ENCODE data around the gene SHC2.

Gene SHC2

DNA sequence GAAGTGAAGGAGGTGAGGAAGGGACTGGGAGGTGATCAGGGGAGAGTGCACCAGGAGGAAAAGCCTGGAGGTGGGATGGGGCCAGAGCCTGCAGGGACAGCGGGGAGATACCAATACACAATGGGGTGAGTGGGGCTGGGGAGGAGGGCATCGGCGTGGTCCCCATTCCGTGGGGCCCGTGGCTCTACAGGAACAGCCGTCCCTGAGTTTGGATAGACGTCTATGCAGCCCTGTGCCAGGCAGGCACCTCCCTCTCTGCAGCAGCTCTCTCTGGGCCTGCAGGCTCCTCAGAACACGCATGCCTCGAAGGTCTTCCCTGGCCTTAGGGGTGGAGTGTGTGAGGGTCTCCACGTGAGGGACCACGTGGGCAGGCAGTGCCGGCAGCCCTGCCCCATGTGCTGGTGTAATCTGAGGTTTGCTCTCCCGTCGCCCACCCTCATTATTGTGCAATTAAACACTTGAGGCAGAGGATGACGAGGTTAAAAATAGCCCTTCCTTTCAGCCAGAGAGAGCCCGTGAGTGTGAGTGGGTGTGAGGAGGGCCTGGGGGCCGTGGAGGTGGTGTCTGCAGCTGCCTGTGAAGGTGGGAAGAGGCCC lies 68.4 kb downstream of the SHC2 start:
- no peak for DNase-seq (ENCODE audit: low read depth)
- TF ChIP-seq, protein P1, sequence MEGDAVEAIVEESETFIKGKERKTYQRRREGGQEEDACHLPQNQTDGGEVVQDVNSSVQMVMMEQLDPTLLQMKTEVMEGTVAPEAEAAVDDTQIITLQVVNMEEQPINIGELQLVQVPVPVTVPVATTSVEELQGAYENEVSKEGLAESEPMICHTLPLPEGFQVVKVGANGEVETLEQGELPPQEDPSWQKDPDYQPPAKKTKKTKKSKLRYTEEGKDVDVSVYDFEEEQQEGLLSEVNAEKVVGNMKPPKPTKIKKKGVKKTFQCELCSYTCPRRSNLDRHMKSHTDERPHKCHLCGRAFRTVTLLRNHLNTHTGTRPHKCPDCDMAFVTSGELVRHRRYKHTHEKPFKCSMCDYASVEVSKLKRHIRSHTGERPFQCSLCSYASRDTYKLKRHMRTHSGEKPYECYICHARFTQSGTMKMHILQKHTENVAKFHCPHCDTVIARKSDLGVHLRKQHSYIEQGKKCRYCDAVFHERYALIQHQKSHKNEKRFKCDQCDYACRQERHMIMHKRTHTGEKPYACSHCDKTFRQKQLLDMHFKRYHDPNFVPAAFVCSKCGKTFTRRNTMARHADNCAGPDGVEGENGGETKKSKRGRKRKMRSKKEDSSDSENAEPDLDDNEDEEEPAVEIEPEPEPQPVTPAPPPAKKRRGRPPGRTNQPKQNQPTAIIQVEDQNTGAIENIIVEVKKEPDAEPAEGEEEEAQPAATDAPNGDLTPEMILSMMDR (IDR thresholded peaks at IDR 0.05; ENCODE audit: insufficient read depth, low read depth, low read length, missing control alignments) = no peak
- H3K4me3 ChIP-seq (ENCODE audit: low read depth, low read length) = no peak overlapping the region

DNA sequence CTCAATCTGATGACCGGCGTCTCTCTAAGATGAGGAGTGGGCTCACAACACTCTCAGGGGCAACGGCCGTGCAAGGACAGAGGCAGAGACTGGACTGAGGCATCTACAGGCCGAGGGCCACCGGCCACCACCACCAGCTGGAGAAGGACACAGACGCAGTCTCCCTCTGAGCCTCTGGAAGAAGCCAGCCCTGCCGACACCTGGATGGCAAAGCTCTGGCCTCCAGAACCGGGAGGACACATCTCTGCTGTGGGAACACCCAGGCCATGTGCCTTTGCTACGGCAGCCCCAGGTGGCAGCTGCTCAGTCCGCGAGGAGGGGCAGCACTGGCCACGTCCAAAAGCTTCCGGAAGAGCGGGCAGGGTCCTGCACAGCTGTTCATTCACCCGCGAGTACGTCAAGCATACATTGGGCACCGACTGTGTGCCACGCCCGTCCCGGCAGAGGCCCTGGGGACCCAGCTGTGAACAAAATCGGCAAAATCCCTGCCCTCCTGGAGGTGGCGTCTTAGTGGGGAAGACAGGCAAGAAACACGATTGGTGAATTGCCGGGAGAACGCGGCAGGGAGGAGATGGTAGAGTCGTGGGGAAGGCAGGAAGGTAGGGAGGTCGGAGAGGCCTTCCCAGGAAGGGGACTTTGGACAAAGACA lies 69.0 kb downstream of the SHC2 start:
- TF ChIP-seq, protein P1 (IDR thresholded peaks at IDR 0.05; ENCODE audit: insufficient read depth, low read depth, low read length, missing control alignments) = no peak
- DNase-seq (ENCODE audit: low read depth) = no peak
- H3K4me3 ChIP-seq (ENCODE audit: low read depth, low read length) = no peak overlapping the region

DNA sequence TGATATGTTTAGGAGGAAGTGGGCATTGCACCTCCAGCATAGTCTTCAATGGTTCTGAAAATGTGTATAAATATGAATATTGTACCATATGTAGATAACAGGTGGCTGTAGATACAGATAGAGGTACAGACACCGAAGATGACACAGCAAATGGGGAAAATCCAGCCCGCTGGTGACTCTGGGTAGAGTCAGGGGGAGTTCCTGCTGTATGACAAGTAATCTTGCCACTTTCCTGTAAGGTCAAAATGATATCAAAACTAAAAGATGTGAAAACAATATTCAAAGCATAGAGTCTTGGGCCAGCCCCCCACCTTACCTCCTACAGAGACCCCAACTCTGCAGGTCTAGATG lies 69.7 kb downstream of the SHC2 start:
- no peak overlapping the region for H3K4me3 ChIP-seq (ENCODE audit: low read depth, low read length)
- DNase-seq (ENCODE audit: low read depth) = no peak
- TF ChIP-seq, protein P1 (IDR thresholded peaks at IDR 0.05; ENCODE audit: insufficient read depth, low read depth, low read length, missing control alignments) = no peak

DNA sequence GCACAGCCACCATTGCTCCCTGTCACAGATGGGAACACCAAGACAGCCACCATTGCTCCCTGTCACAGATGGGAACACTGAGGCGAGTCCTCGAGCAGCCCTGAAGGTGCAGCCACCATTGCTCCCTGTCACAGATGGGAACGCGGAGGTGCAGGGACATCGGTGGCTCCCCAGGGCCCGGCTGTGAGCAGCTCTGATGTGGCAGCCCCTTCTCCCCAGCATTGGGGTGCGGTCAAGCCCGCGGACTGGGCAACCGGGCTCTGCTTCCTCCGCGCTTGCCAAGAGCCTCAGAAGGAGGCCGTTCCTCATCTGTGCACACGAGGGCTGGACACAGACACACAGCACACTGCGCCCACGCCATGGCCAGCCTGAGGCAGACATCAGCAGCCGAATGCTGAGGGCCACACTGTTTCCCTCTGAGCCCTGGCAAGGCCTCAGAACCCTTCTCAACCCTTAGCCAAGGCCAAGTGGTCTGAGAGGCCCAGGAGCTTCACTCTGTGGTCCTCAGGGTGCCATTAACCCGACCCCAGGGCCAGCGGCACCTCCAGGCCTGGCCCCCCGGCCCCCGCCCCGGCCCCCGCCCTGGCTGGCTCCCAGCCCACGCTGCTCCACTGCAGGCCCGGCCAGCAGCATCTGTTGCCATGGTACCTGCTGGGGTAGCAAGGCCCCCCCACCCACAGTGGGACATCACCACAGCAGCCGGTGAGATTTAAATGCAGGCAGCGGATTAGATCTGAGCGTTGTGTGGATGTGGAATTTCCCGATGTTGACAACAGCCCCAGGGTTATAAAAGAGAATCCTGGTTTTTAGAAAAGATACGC lies 70.2 kb downstream of the SHC2 start:
- no peak for DNase-seq (ENCODE audit: low read depth)

DNA sequence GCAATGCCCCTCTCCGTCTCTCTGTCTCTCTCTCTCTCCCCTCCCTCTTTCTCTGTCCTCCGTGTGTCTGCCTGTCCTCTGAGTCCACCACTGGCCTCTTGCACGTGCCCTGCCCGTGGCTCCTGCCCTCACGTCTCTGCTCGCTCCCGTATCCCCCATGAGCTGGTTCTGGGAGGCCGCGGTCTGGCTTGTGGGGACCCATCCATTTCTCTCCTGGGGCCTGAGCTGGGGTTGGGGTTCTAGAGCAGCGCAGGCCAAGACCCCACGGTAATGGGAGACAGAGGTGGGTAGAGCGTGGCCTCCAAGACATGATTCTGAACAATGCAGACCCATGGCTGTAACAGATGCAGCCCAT lies 70.9 kb downstream of the SHC2 start:
- TF ChIP-seq, protein P1 (IDR thresholded peaks at IDR 0.05; ENCODE audit: insufficient read depth, low read depth, low read length, missing control alignments) = no peak
- DNase-seq (ENCODE audit: low read depth) = no peak

More for the DNA sequence above, 70.2 kb downstream of the SHC2 start:
- TF ChIP-seq, protein P1 (IDR thresholded peaks at IDR 0.05; ENCODE audit: insufficient read depth, low read depth, low read length, missing control alignments) = no peak
- H3K4me3 ChIP-seq (ENCODE audit: low read depth, low read length) = no peak overlapping the region

DNA sequence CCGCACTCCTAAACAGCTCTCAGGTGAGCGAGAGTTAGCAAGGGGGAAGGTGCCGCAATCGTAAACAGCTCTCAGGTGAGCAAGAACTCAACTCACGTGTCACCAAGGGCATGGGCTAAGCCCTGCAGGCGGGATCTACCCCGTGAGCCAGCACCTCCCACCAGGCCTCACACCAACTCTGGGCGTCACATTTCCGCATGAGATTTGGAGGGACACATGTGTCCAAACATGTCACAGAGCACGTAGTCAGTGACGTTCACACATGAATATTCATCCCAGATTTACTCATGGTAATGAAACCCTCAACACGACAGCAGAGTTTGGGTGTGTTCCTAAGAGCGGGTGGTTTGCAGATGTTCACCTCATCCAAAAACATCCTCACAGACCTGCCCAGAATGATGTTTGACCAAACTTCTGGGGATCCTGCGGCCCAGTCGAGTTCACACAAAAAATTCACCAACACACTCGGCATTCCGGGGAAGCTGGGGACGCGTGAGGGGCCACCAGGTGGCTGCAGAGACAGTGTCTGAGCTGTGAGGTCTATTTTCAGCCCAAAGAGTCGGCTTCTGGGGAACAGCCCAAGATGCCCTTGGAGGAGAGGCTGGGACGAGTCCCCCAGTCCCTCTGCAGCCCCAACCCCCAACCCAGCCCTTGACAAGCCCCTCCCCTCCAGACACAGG lies 71.4 kb downstream of the SHC2 start:
- DNase-seq (ENCODE audit: low read depth) = no peak
- TF ChIP-seq, protein P1 (IDR thresholded peaks at IDR 0.05; ENCODE audit: insufficient read depth, low read depth, low read length, missing control alignments) = no peak

More for the DNA sequence above, 70.9 kb downstream of the SHC2 start:
- H3K4me3 ChIP-seq (ENCODE audit: low read depth, low read length) = no peak overlapping the region

More for the DNA sequence above, 71.4 kb downstream of the SHC2 start:
- no peak overlapping the region for H3K4me3 ChIP-seq (ENCODE audit: low read depth, low read length)

All from GM12865 (cell line).